Measurements from ENCODE around the gene ZNF425.
A peak's percentile ranks its signal among the peaks of the same experiment; 100 is the strongest.
"Not testable (repeated sequence)": the region's sequence is repeated elsewhere in the genome, so short reads cannot be mapped to it uniquely, and the experiment has no call there.

The ZNF425 gene, protein sequence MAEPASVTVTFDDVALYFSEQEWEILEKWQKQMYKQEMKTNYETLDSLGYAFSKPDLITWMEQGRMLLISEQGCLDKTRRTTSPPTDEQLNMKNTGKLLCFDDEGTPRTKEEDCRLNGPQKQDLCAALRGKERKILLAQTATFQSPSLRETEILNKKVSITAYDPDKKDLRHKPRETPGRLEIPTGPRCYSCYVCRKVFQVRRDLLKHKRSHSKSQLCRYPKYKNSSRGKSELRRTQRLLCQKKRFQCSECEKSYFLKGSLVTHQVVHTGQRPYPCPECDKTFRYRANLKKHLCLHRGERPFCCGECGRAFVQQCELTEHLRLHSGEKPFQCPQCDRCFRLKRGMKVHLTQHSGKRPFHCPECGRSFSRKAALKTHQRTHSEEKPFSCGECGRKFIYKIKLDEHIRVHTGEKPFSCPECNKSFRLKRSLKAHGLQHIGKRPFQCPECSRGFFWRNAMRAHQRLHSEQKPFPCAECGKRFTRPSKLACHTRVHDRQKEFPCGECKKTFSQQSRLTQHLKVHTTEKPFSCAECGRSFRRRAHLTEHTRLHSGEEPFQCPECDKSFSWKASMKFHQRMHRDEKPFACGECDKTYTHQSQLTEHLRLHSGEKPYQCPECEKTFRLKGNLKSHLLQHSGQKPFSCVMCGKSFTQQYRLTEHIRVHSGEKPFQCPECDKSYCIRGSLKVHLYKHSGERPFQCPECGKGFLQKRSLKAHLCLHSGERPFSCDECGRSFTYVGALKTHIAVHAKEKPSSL

DNA sequence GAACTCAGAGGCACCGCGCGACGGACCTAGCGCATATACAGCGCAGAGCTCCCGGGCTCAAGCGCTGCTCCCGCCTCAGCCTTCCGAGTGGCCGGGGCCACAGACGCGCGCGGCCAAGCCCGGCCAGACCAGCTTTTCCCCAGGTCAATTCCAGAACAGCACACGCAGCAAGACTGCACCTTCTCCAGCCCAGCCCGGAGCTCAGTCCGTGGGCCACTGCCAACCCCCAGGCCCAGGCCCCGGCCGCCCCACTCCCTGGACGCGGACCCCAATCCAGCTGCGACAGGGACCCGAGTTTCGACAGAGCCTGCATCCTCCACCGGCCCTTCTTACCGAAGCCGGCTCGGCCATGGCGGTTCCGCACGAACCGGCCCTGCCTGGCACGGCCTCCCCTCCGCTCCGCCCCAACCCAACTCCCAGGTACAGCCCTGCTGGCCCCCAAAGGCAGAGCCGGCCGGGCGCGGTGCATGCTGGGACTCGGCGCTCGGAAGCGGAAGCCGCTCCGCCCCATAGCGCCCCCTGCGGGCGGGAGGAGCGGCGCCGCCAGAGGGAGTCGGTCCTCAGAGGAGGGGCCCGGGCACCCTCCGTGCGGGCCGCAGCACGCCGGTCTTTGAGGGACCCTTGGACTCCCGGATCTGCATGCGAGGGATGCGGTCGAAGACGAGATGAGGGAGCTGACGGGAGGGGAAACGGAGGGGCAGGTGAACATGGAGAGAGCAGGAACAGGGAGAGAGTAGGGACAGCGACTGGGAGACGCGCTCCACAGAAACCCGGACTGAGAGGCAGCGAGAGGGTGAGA is at the start of gene ZNF425:
Gene ZNF425, minus strand, starts transcription at position 462 of the 799 bp plus-strand sequence. Its CDS starts 111 bp downstream, at position 351.
- peak; percentile 98 for DNase-seq

DNA sequence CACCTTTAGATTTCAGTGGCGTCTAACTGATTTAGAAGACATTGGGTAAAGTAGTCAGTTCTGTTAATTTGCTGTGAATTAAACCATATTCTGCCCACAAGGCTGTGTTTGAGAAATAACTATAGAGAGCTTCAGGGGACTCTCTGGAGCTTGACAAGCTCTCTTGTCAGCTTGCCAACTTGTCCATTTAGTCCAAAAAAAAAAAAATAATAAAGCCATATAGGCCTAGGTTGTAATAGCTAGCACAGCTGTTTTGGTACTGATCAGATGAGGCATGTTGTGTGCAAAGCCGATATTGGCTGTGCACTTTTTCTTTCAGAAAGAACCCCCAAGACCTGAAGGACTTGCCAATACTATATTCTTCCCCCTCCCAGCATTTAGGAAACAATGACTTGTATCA is 49.0 kb upstream of the ZNF425 start:
- DNase-seq: no peak

DNA sequence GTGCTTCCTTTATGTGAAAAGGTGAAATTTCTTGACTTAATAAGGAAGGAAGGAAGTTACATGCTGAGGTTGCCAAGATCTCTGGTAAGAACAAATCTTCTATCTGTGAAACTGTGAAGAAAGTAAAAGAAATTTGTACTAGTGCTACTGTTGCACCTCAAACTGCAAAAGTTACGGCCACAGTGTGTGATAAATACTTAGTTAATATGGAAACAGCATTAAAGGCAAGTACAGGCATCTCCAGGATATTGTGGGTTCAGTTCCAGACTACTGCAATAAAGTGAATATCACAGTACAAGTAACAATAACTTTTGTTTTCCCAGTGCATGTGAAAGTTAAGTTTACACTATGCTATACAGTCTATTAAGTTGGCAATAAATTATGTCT is 46.4 kb upstream of the ZNF425 start:
- no peak for DNase-seq

DNA sequence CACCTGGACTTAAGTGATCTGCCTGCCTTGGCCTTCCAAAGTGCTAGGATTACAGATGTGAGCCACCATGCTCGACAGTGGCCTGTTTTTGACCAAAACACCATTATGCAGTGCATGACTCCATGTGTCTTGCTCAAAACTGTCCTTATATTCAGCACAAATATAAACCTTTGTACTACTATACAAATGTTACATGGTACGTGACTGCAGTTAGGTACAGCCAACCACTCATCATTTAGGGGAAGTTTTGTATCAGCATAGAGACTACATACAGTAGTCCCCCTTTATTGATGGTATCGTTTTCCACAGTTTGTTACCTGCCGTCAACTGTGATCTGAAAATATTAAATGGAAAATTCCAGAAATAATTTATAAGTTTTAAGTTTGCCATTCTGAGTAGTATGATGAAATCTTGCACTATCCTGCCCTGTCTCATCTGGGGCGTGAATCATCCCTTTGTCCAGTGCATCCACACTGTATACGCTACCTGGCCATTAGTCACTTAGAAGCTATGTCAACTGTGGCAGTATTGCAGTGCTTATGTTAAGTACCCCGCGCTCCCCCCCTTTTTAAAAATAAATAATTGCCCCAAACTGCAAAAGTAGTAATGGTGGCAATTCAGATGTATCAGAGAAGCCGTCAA is 45.9 kb upstream of the ZNF425 start:
- DNase-seq: no peak

- DNase-seq: no peak
These were observed 40.7 kb upstream of the ZNF425 start for GRCh38 chr7:149166630-149167352.

- no peak for DNase-seq
These were observed 40.0 kb upstream of the ZNF425 start for GRCh38 chr7:149166142-149166541.

DNA sequence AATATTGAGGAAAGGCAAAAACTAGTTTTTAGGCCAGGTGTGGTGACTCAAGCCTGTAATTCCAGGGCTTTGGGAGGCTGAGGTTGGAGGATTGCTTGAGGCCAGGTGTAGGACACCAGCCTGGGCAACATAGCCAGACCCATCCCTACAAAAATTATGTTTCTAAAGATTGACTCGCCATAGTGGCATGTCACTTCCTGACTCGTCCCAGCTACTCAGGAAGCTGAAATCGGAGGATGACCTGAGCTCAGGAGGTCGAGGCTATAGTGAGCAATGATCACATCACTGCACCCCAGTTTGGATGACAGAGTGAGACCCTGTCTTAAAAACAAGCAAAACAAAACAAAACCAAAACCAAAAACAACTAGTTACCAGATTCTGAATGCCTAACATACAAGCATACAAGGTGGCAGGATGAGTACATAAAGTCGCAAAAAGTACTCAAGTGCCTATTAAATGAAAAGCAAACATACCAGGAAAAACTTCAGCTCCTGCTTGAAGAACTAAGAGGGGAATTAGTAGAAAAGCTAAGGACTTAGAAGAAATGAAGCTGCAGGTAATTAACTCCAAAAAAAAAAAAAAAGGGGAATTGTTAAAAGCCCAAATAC is 35.2 kb upstream of the ZNF425 start:
- peak; percentile 23 for DNase-seq

- no peak for DNase-seq
These were observed 30.8 kb upstream of the ZNF425 start for GRCh38 chr7:149156898-149157297.

- no peak for DNase-seq
These were observed 27.9 kb upstream of the ZNF425 start for GRCh38 chr7:149154056-149154455.

DNA sequence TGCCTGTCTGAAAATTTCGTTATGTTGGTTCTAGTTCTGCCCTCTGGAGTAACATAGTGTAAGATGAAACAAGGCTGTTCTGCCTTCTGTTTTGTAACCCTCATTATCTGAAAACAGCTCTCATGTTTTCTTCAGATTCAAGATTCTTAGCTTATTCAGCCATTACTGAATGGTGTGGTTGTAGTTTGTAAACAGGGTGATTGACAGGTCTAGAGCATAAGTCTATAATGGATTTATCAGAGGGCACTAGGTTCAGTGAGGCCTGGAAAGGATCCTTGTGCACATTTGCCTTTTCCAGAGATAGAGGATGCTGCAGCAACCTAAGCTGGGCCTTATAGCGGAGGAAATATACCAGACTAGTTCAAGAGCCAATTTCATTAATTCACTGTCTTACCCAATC is 27.2 kb upstream of the ZNF425 start:
- no peak for DNase-seq

DNA sequence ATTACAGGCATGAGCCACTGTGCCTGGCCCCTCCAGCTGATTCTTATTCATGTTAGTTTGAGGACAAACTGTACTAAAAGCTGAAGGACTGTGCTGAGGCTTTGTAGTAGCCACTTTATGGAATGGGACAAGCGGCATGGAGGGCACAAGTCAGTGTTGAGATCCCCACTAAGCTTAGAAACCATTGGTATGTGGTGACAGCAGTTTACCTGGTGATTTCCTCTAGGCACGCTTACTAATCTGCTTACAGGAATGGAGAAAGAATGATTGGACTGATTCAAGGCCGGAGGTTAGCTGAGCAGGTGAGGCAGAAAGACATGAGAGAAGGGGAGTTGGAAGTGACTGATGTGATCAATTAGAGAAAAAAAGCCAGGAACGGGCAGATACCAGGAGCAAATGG is 24.9 kb upstream of the ZNF425 start:
- no peak for DNase-seq

GRCh38 chr7:149147752-149148653 is 21.9 kb upstream of the ZNF425 start:
- DNase-seq: peak; percentile 62

DNA sequence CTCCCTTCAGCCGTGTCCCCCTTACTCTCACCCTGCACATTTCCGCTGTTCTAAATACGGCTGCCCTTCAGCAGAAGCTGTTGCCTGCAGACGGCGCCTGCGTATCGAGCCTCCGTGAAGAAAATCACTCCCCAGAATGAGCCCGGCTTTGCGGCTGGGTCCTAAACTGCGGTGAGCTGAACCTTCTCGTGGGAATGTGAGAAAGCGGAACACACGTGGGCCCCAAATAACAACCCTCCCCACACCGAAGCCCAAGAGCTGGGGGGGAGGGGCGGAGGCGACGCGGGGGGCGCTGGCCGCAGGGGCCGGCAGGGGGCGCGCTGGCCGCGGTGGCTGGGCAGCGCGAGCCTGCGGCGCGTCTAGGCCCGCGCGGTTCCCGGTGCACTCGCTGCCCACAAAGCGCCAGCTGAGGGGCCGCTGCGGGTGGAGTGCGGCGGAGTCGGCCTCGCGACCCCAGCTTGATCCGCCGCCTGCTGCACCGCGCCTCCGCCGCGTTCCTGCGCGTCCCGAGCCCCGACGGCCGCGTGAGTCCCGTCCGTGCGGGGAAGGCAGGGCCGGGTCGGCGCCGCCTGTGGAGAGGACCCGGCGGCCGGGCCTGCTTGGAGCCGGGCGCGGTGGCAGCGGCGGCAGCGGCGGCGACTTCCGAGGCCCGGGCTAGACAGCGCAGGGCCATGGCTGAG is 21.1 kb upstream of the ZNF425 start, which contains the start of gene ZNF398:
Gene ZNF398, plus strand, starts transcription at position 382 of the 680 bp plus-strand sequence. Its CDS starts 290 bp downstream, at position 672.
- DNase-seq: peak; percentile 91

DNA sequence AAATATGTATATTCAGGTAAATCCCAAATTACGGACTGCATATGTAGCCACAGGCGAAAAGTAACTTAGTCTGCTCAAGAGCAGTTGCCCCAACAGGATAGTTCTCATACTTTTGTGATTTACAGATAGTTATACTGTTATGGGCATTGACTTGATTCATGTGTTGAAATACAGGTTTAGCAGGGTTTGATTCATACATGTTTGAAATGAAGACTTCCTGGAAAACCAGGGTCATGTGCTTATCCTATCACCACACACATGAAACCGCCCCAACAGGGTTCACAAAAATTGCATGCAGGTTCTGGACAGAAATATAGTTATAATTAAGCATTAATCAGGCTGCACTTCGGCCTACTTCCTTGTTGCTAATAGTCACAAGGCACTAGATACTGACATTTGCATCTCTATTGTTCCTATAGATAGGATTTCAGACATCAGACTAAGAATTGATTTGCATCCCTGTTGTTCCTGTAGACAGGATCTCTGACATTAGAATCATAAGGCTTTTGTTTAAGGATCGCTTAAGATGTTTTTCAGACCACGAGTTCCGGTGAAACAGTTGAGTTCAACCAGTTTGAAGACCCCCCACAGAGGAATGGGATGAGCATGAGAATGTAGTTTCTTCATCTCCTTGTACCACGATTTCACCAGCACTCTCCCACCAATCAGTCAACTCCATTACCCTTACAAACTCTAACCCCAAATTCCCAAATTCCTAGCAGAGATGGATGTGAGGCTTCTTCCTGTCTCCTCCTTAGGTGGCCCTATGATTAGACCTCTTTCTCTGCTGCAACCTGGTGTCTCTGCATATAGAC is 19.1 kb upstream of the ZNF425 start:
- peak; percentile 49 for DNase-seq

DNA sequence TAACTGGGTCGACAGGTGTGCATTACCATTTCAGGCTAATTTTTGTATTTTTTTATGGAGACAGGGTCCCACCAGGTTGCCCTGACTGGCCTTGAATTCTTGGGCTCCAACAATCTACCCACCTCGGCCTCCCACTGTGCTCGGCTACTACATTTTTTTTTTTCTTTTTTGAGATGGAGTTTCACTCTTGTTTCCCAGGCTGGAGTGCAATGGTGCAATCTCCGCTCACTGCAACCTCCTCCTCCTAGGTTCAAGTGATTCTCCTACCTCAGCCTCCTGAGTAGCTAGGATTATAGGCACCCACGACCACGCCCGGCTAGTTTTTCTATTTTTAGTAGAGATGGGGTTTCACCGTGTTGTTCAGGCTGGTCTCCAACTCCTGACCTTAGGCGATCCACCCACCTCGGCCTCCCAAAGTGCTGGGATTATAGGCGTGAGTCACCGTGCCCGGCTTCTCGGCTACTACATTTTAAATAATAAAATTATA is 18.4 kb upstream of the ZNF425 start:
- not testable (repeated sequence) for DNase-seq

- DNase-seq: no peak
These were observed 15.8 kb upstream of the ZNF425 start for GRCh38 chr7:149141893-149142292.

DNA sequence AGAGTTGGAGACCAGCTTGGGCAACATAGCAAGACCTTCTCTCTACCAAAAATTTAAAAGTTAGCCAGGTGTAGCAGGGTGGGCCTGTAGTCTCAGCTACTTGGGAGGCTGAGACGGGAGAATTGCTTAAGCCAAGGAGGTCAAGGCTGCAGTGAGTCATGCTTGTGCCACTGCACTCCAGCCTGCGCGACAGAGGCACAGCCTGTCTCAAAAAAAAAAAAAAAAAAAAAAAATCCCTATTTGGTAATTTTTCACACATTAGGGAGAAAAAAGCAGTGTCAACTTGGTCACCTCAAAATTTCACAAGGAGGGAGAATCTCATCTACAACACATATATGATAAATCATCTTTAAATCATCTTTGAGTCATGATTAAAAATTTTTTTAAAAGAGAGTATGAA is 14.7 kb upstream of the ZNF425 start:
- peak; percentile 75 for DNase-seq

GRCh38 chr7:149136118-149136517 is 10.0 kb upstream of the ZNF425 start:
- DNase-seq: no peak
